ENCODE results near the gene C4BPA. TPM values are rescaled to one million over a fixed set of nuclear protein-coding genes. Genes with fewer than 3 reads are reported as not detected.

Gene C4BPA
- total and polyA plus RNA-seq, 2 of the 8 experiments (the other 6 are each of a cell fraction or from before 2014, with no cell fraction given), result not detected

DNA sequence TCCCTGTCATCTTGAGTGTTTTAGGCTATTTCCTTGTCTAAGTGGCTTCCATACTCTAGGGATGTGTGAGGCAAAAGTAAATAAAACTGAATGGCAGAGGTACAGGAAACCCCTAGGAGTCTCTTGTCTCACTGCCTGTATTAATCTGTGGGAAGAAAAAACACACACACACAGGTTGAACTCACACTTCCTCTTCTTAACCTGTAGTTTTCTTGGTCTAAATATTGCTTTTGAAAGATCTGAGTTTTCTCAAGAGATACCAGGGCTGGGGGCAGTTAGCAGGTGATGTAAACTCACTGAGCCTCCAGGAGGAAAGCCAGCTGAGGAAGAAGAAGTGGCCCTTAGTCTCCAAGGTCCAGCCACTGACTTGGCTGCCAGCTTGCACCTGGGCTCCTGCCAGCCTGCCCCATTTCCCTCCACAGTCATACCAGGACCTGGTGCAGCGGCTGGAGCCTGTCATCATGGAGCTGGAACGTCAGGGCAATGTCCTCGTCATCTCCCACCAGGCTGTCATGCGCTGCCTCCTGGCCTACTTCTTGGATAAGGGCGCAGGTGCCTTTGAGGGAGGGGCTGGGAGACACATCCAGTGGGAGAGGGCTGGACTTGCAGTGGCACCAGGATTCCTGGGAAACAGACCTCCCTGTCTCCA lies 34.1 kb upstream of the C4BPA start:
- H2AFZ ChIP-seq (ENCODE audit: low read length), result no peak overlapping the region
- H2BK120ac ChIP-seq (replicated peaks; ENCODE audit: low read depth, low read length), result no peak overlapping the region
- no peak overlapping the region for H2BK15ac ChIP-seq (ENCODE audit: low read length)
- H3K4me3 ChIP-seq (ENCODE audit: extremely low read depth in 1 of 4, insufficient read depth in 2 of 4, low read depth in 3 of 4, low read length in 4 of 4), result no peak overlapping the region
- ChIA-PET POLR2A (ENCODE audit: partially characterized antibody) (interaction anchor here (0.8 kb wide), 1 partner anchor 16 kb away, joined by 3 read pairs; the partner anchor contains the start of gene PFKFB2), CTCF (ENCODE audit: partially characterized antibody) (interaction anchor here (0.6 to 2.4 kb wide), 8 partner anchors 10 to 534 kb away, joined by 3 to 16 read pairs (median 3); partner anchors contain the start of gene PFKFB2)
- 0 out of 2 replicates have a peak, but pooled peaks cover 2% of the 10 kb centered on the region for H3K79me1 ChIP-seq (ENCODE audit: low read depth, low read length)
- H3K18ac ChIP-seq (ENCODE audit: extremely low read depth, low read length), result no peak overlapping the region
- no peak overlapping the region for H4K91ac ChIP-seq (replicated peaks; ENCODE audit: insufficient read length, low read length)
- no peak overlapping the region for H3K4me2 ChIP-seq (ENCODE audit: insufficient read depth in 1 of 2, low read depth in 2 of 2, low read length in 2 of 2)
- no peaks in the 10 kb centered on the region for H3K4me1 ChIP-seq (replicated peaks in 1 of 4; ENCODE audit: control insufficient read depth in 3 of 4, insufficient read depth in 4 of 4, low read length in 3 of 4)
- no peak overlapping the region for H3K23ac ChIP-seq (ENCODE audit: insufficient read length)
- H2AK5ac ChIP-seq (ENCODE audit: low read depth, low read length), result no peak overlapping the region
- no peak overlapping the region for H3K56ac ChIP-seq (replicated peaks; ENCODE audit: insufficient read length, low read depth, low read length)
- FAIRE-seq (no peak), DNase-seq (ENCODE audit: low read depth in 1 of 2, low spot score in 2 of 2) (no peak)
- no peak overlapping the region for H4K8ac ChIP-seq (ENCODE audit: extremely low read depth, insufficient read depth, low read length)
- no peak overlapping the region for H2BK12ac ChIP-seq (ENCODE audit: low read depth, low read length)
- H4K20me1 ChIP-seq (replicated peaks in 1 of 2; ENCODE audit: control insufficient read depth in 1 of 2, insufficient read depth in 2 of 2, low read length in 2 of 2), result peaks cover 0 to 2% of the 10 kb centered on the region in 2 experiments
- no peak overlapping the region for H2BK20ac ChIP-seq (ENCODE audit: low read length)
- no peak overlapping the region for H3K27ac ChIP-seq (ENCODE audit: low read depth, low read length)
- no peak overlapping the region for H4K5ac ChIP-seq (ENCODE audit: insufficient read length, low read depth, low read length)
- H3K9ac ChIP-seq (replicated peaks in 1 of 4; ENCODE audit: extremely low read depth in 1 of 4, low read depth in 3 of 4, low read length in 3 of 4), result no peak overlapping the region
- no peaks in the 10 kb centered on the region for H3K27me3 ChIP-seq (replicated peaks in 1 of 4; ENCODE audit: control insufficient read depth in 3 of 4, extremely low read depth in 1 of 4, insufficient read depth in 3 of 4, low read length in 3 of 4)
- no peak overlapping the region for H3K14ac ChIP-seq (ENCODE audit: insufficient read length)
- no peak overlapping the region for H3K4ac ChIP-seq (replicated peaks; ENCODE audit: insufficient read length, low read depth, low read length)
- peaks cover 2 to 42% (median 23%) of the 10 kb centered on the region in 4 experiments; a peak in 7 of 8 replicates for H3K36me3 ChIP-seq (ENCODE audit: control insufficient read depth in 2 of 4, insufficient read depth in 4 of 4, low read length in 3 of 4)
- no peak overlapping the region for H2BK5ac ChIP-seq (ENCODE audit: low read depth, low read length)
- no peaks in the 10 kb centered on the region for H3K9me3 ChIP-seq (ENCODE audit: insufficient read depth in 2 of 2, low read depth in 1 of 2, low read length in 1 of 2)
- 94% methylated on average over 5 of the region's 5 CpGs; no CpG with 5 or more reads in 1 of the 2 experiments for WGBS, 2 experiments (ENCODE audit: extremely low coverage in 1 of 2, insufficient coverage in 1 of 2, insufficient read length in 1 of 2, insufficient replicate concordance in 2 of 2, low coverage in 1 of 2, low lambda C conversion rate in 2 of 2, missing lambda C conversion rate in 1 of 2)
- no peaks in the 10 kb centered on the region for H3K79me2 ChIP-seq (ENCODE audit: control insufficient read depth in 1 of 2, insufficient read depth in 2 of 2, low read length in 2 of 2)
- no peaks in the 10 kb centered on the region for H3K23me2 ChIP-seq (ENCODE audit: low read depth, low read length)
- TF ChIP-seq FOSL1 (IDR thresholded peaks at IDR 0.05; ENCODE audit: insufficient read depth, low read depth, low read length), result no peak
- no peak for TF ChIP-seq RXRA (IDR thresholded peaks at IDR 0.05; ENCODE audit: insufficient read depth, low read depth, low read length)
- no peak for TF ChIP-seq SRF (IDR thresholded peaks at IDR 0.05; ENCODE audit: low read depth, low read length)
- TF ChIP-seq RNF2 (IDR thresholded peaks at IDR 0.05; ENCODE audit: borderline replicate concordance, low read depth, low read length, missing control alignments, poor library complexity, severe bottlenecking), result no peak
- TF ChIP-seq SP4 (IDR thresholded peaks at IDR 0.05; ENCODE audit: low read length), result no peak
- no peak for TF ChIP-seq CEBPB (IDR thresholded peaks at IDR 0.05; ENCODE audit: low read depth, low read length)
- no peak for TF ChIP-seq SIN3A (conservative IDR thresholded peaks at IDR 0.05 in 1 of 2, IDR thresholded peaks at IDR 0.05 in 1 of 2; ENCODE audit: low read depth in 1 of 2, low read length in 2 of 2)
- no peak for TF ChIP-seq SP2 (IDR thresholded peaks at IDR 0.05; ENCODE audit: low read length)
- no peak for TF ChIP-seq ASH2L (IDR thresholded peaks at IDR 0.05; ENCODE audit: low read length)
- TF ChIP-seq CBX8 (IDR thresholded peaks at IDR 0.05; ENCODE audit: borderline replicate concordance, low read depth, low read length), result no peak
- TF ChIP-seq KDM1A (IDR thresholded peaks at IDR 0.05; ENCODE audit: borderline replicate concordance, low read length), result no peak
- TF ChIP-seq CHD2 (IDR thresholded peaks at IDR 0.05; ENCODE audit: low read length), result no peak
- no peak for TF ChIP-seq TAF7 (optimal IDR thresholded peaks at IDR 0.05; ENCODE audit: borderline replicate concordance, low read depth, low read length)
